GM12878 (cell line): ENCODE measurements around the gene PUS7.

Experiments used
- CTCF ChIP-seq, 3 experiments: IDR thresholded peaks in 2 of 3; conservative IDR thresholded peaks in 1 of 3; 2 replicates each; pipeline ENCODE4 v1.5.1; 2011; ENCODE audit warnings: low read depth in 3 of 3, low read length in 3 of 3, mild to moderate bottlenecking in 3 of 3, control low read depth in 2 of 3, moderate library complexity in 2 of 3, inconsistent platforms in 1 of 3, mixed read lengths in 1 of 3; ENCODE audit not compliant: control insufficient read depth in 2 of 3, insufficient read depth in 1 of 3; ENCODE audit errors: extremely low read depth in 1 of 3
- HDAC6 ChIP-seq: fragments of 200-600 bp; sonication (generic); IDR thresholded peaks from one replicate; pipeline ENCODE4 v1.8.0; 2017; ENCODE audit warnings: antibody characterized with exemption; ENCODE audit not compliant: unreplicated experiment
- SMC3 ChIP-seq: IDR thresholded peaks from 2 replicates; pipeline ENCODE4 v1.6.1; 2011; ENCODE audit warnings: low read length, improper control_type of control experiment, borderline replicate concordance

GRCh38 chr7:105461518-105461917 lies 60.6 kb downstream of the PUS7 start:
- TF ChIP-seq HDAC6 (no peak), CTCF (IDR thresholded peaks at IDR 0.05 in 2 of 3, conservative IDR thresholded peaks at IDR 0.05 in 1 of 3; ENCODE audit: control insufficient read depth in 2 of 3, extremely low read depth in 1 of 3, insufficient read depth in 1 of 3, low read depth in 3 of 3, low read length in 3 of 3) (no peak), SMC3 (no peak)
